ENCODE measurements around the gene APBA2.

The APBA2 gene

DNA sequence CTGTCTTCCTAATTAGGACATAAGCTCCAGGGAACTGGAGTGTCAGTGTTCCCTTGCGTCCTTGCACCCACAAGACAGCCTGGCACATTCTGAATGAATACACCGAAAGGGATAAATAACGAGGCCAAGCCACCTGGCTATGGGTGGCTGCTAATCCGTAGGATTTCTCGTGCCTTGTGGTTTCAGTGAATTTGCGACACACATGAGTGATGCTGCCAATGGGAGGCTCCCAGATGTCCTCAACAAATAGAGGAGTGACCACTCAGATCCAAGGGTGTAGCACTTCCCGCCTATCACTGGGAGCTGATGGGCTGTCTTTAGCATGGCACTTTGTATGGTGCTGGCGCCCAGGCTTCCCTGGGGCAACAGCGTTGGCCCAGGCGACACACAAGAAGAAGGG lies 43.4 kb downstream of the APBA2 start:
- Histone ChIP-seq H3K36me3 (ENCODE audit: control insufficient read depth, insufficient read depth, low read length) (no peaks in the 10 kb centered on the region), H3K27me3 (ENCODE audit: control insufficient read depth, insufficient read depth, low read length) (no peaks in the 10 kb centered on the region), H3K9me3 (ENCODE audit: control insufficient read depth, insufficient read depth, low read depth, low read length) (peaks cover 7% of the 10 kb centered on the region; the same call in 1 of the 2 replicates), H3K27ac (ENCODE audit: low read depth, low read length) (no peak overlapping the region), H3K4me1 (ENCODE audit: control insufficient read depth, insufficient read depth, low read length) (no peaks in the 10 kb centered on the region), H3K9ac (ENCODE audit: low read length) (no peak overlapping the region), H3K4me3 (ENCODE audit: low read depth, low read length) (no peak overlapping the region)

DNA sequence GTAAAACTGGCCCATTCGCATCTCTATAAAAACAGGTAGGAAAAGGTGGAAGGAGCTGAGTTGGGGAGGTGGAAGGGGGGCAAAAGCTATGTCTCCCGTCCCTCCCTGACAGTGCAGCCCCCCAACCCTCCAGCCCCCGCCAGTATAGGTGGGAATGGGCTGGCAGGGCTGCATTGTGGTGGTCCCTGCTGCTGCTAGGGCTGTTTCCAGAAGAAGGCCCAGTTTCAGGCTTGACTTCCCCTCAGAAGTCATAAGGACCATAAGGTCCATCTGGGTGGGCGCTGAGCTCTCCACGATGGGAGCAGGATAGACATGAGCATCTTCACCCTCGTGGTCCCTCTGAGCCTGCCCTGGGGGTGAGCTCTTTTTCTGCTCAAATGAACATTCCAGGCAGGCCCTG lies 44.2 kb downstream of the APBA2 start:
- Histone ChIP-seq H3K27ac (ENCODE audit: low read depth, low read length) (no peak overlapping the region), H3K36me3 (ENCODE audit: control insufficient read depth, insufficient read depth, low read length) (no peaks in the 10 kb centered on the region), H3K9ac (ENCODE audit: low read length) (no peak overlapping the region), H3K27me3 (ENCODE audit: control insufficient read depth, insufficient read depth, low read length) (no peaks in the 10 kb centered on the region), H3K4me3 (ENCODE audit: low read depth, low read length) (no peak overlapping the region), H3K9me3 (ENCODE audit: control insufficient read depth, insufficient read depth, low read depth, low read length) (peaks cover 7% of the 10 kb centered on the region; the same call in 1 of the 2 replicates), H3K4me1 (ENCODE audit: control insufficient read depth, insufficient read depth, low read length) (no peaks in the 10 kb centered on the region)

- no peaks in the 10 kb centered on the region for H3K27me3 ChIP-seq (ENCODE audit: control insufficient read depth, insufficient read depth, low read length)
- no peak overlapping the region for H3K4me3 ChIP-seq (ENCODE audit: low read depth, low read length)
- peaks cover 7% of the 10 kb centered on the region; the same call in 1 of the 2 replicates for H3K9me3 ChIP-seq (ENCODE audit: control insufficient read depth, insufficient read depth, low read depth, low read length)
- no peak overlapping the region for H3K9ac ChIP-seq (ENCODE audit: low read length)
- H3K27ac ChIP-seq (ENCODE audit: low read depth, low read length) = no peak overlapping the region
- no peaks in the 10 kb centered on the region for H3K36me3 ChIP-seq (ENCODE audit: control insufficient read depth, insufficient read depth, low read length)
- H3K4me1 ChIP-seq (ENCODE audit: control insufficient read depth, insufficient read depth, low read length) = peaks cover 3% of the 10 kb centered on the region; the same call in 1 of the 2 replicates
Measured at GRCh38 chr15:28930476-28931291, 44.9 kb downstream of the APBA2 start.

DNA sequence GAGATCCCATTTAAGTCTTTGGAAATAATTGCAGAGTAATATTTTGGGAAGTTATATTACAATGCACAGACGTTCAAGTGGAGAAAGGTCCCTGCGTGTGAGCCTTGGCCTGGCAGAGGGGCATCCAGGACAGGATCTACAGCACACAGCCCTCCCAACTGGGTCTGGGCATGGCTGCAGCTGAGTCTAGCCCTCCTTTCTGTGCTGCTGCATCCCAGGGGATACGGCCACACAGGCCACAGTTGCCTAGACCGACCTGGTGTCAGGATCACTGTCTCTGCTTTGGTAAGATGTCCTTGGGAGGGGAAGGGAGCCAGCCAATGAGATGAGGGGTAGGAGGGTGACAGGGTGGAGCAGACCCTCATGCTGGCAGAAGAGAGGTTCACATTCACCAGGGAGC lies 46.1 kb downstream of the APBA2 start:
- Histone ChIP-seq H3K27me3 (ENCODE audit: control insufficient read depth, insufficient read depth, low read length) (no peaks in the 10 kb centered on the region), H3K36me3 (ENCODE audit: control insufficient read depth, insufficient read depth, low read length) (no peaks in the 10 kb centered on the region), H3K4me1 (ENCODE audit: control insufficient read depth, insufficient read depth, low read length) (peaks cover 11% of the 10 kb centered on the region), H3K9ac (ENCODE audit: low read length) (no peak overlapping the region), H3K4me3 (ENCODE audit: low read depth, low read length) (no peak overlapping the region), H3K27ac (ENCODE audit: low read depth, low read length) (no peak overlapping the region), H3K9me3 (ENCODE audit: control insufficient read depth, insufficient read depth, low read depth, low read length) (peaks cover 7% of the 10 kb centered on the region; the same call in 1 of the 2 replicates)

DNA sequence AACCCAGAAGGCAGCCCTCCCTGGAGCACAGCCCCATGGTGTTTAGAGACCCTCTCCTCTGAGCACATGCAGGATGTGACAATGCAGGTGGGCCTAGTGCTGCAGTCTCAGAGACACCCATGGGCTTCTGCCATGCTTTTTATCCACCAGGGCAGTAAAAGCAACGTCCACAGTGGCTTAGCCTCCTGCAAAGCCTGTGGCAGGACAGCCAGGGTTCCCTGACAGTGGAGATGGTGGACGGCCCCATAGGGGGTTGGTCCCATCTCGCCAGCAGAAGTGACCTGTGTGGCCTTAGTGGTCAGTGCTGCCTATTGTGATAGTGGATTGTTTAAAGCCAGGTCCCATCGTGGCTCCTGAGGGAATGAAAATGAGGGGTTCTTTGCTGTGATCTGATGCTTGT lies 46.6 kb downstream of the APBA2 start:
- H3K9ac ChIP-seq (ENCODE audit: low read length) = no peak overlapping the region
- no peaks in the 10 kb centered on the region for H3K36me3 ChIP-seq (ENCODE audit: control insufficient read depth, insufficient read depth, low read length)
- peaks cover 11% of the 10 kb centered on the region for H3K4me1 ChIP-seq (ENCODE audit: control insufficient read depth, insufficient read depth, low read length)
- H3K27ac ChIP-seq (ENCODE audit: low read depth, low read length) = no peak overlapping the region
- peaks cover 7% of the 10 kb centered on the region; the same call in 1 of the 2 replicates for H3K9me3 ChIP-seq (ENCODE audit: control insufficient read depth, insufficient read depth, low read depth, low read length)
- no peak overlapping the region for H3K4me3 ChIP-seq (ENCODE audit: low read depth, low read length)
- H3K27me3 ChIP-seq (ENCODE audit: control insufficient read depth, insufficient read depth, low read length) = no peaks in the 10 kb centered on the region

DNA sequence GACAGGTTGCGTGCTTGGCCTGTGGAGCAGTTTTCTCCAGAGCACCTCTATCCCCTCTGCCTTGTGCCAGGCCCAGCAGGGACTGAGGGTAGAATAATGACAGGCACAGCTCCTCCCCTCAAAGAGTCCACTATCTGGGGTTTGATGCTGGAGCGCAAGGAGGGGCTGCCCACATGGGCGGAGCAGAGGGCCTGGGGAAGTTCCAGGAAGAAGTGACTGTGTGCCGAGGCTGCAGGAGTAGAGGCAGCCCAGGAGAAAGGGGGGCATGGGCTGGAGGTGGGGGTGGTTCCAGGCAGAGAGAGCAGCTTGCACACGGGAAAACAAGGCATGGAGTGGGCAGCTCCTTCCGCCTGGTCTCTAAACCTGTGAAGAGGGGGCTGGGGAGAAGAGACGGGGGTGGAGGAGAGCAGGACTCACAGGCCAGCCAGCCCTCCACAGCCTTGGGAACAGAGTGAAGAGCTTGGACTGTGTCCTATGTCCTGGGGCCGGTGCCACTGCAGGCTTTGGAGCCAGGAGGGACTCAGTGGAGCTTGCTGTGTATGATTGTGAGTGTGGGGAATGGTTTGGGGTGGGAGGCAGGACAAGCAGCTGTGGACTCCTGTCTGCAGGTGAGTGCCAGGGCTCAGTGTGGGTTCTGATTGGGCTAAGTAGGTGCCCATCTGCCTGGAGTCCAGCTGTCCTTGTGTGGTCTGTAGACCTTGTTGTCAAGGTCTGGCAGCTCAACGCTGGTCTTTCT lies 48.1 kb downstream of the APBA2 start:
- Histone ChIP-seq H3K36me3 (ENCODE audit: control insufficient read depth, insufficient read depth, low read length) (no peaks in the 10 kb centered on the region), H3K27me3 (ENCODE audit: control insufficient read depth, insufficient read depth, low read length) (no peaks in the 10 kb centered on the region), H3K4me1 (ENCODE audit: control insufficient read depth, insufficient read depth, low read length) (peaks cover 11% of the 10 kb centered on the region), H3K9ac (ENCODE audit: low read length) (no peak overlapping the region), H3K4me3 (ENCODE audit: low read depth, low read length) (no peak overlapping the region), H3K27ac (ENCODE audit: low read depth, low read length) (no peak overlapping the region), H3K9me3 (ENCODE audit: control insufficient read depth, insufficient read depth, low read depth, low read length) (peaks cover 7% of the 10 kb centered on the region; the same call in 1 of the 2 replicates)

- H3K27me3 ChIP-seq (ENCODE audit: control insufficient read depth, insufficient read depth, low read length) = no peaks in the 10 kb centered on the region
- H3K9ac ChIP-seq (ENCODE audit: low read length) = no peak overlapping the region
- H3K4me1 ChIP-seq (ENCODE audit: control insufficient read depth, insufficient read depth, low read length) = peaks cover 11% of the 10 kb centered on the region
- H3K36me3 ChIP-seq (ENCODE audit: control insufficient read depth, insufficient read depth, low read length) = no peaks in the 10 kb centered on the region
- H3K27ac ChIP-seq (ENCODE audit: low read depth, low read length) = no peak overlapping the region
- H3K9me3 ChIP-seq (ENCODE audit: control insufficient read depth, insufficient read depth, low read depth, low read length) = peaks cover 7% of the 10 kb centered on the region; the same call in 1 of the 2 replicates
- no peak overlapping the region for H3K4me3 ChIP-seq (ENCODE audit: low read depth, low read length)
Measured at GRCh38 chr15:28934645-28935044, 48.9 kb downstream of the APBA2 start.

DNA sequence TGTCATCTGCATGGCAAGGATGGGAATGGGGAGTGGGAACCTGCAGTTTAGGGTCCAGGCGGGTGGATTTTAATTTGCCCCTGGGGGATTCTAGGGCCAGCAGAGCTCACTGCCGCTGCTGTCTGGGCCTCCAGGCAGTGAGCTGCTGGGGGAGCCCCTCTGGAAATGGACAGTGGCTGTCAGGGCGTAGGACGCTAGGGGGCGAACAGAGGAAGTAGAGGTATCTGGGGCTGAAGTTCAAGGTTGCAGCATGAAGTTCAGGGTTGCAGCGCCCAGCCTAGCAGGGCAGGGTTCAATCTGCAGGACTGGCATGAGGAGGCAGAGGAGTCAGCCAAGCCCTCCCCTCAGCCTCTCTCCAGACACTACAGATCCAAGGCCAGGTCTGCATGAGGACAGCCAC lies 49.5 kb downstream of the APBA2 start:
- Histone ChIP-seq H3K36me3 (ENCODE audit: control insufficient read depth, insufficient read depth, low read length) (no peaks in the 10 kb centered on the region), H3K4me1 (ENCODE audit: control insufficient read depth, insufficient read depth, low read length) (peaks cover 11% of the 10 kb centered on the region), H3K27ac (ENCODE audit: low read depth, low read length) (no peak overlapping the region), H3K9me3 (ENCODE audit: control insufficient read depth, insufficient read depth, low read depth, low read length) (peaks cover 7% of the 10 kb centered on the region; the same call in 1 of the 2 replicates), H3K4me3 (ENCODE audit: low read depth, low read length) (no peak overlapping the region), H3K9ac (ENCODE audit: low read length) (no peak overlapping the region), H3K27me3 (ENCODE audit: control insufficient read depth, insufficient read depth, low read length) (no peaks in the 10 kb centered on the region)

GRCh38 chr15:28936081-28936480 lies 50.3 kb downstream of the APBA2 start:
- Histone ChIP-seq H3K27ac (ENCODE audit: low read depth, low read length) (no peak overlapping the region), H3K36me3 (ENCODE audit: control insufficient read depth, insufficient read depth, low read length) (no peaks in the 10 kb centered on the region), H3K4me3 (ENCODE audit: low read depth, low read length) (no peak overlapping the region), H3K9ac (ENCODE audit: low read length) (no peak overlapping the region), H3K4me1 (ENCODE audit: control insufficient read depth, insufficient read depth, low read length) (peaks cover 11% of the 10 kb centered on the region), H3K27me3 (ENCODE audit: control insufficient read depth, insufficient read depth, low read length) (no peaks in the 10 kb centered on the region), H3K9me3 (ENCODE audit: control insufficient read depth, insufficient read depth, low read depth, low read length) (peaks cover 7% of the 10 kb centered on the region; the same call in 1 of the 2 replicates)

DNA sequence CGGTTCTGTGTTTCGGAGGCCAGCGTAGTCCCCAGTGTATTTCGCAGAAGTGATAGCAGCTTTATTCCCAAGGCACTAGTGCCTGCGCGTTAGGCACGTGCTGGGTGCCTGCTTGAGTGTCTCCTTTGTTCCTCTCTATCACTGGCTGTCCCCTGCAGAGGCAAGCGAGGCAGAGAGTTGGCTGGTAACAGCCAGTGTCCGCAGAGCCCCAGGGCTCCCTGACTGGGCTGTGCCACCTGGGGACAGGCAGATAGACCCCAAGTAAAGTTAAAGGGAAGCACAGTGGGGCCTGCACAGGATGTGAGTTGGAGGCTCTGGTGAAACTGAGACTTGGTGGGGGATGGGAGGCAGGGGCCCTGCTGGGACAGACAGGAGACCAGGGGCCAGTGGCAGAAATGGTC lies 50.7 kb downstream of the APBA2 start:
- H3K9ac ChIP-seq (ENCODE audit: low read length) = no peak overlapping the region
- H3K27ac ChIP-seq (ENCODE audit: low read depth, low read length) = no peak overlapping the region
- H3K36me3 ChIP-seq (ENCODE audit: control insufficient read depth, insufficient read depth, low read length) = no peaks in the 10 kb centered on the region
- H3K27me3 ChIP-seq (ENCODE audit: control insufficient read depth, insufficient read depth, low read length) = no peaks in the 10 kb centered on the region
- H3K4me1 ChIP-seq (ENCODE audit: control insufficient read depth, insufficient read depth, low read length) = peaks cover 11% of the 10 kb centered on the region
- H3K9me3 ChIP-seq (ENCODE audit: control insufficient read depth, insufficient read depth, low read depth, low read length) = peaks cover 7% of the 10 kb centered on the region; the same call in 1 of the 2 replicates
- H3K4me3 ChIP-seq (ENCODE audit: low read depth, low read length) = no peak overlapping the region

- H3K9me3 ChIP-seq (ENCODE audit: control insufficient read depth, insufficient read depth, low read depth, low read length) = peaks cover 6% of the 10 kb centered on the region; the same call in 1 of the 2 replicates
- H3K27ac ChIP-seq (ENCODE audit: low read depth, low read length) = no peak overlapping the region
- H3K36me3 ChIP-seq (ENCODE audit: control insufficient read depth, insufficient read depth, low read length) = no peaks in the 10 kb centered on the region
- H3K4me3 ChIP-seq (ENCODE audit: low read depth, low read length) = no peak overlapping the region
- H3K27me3 ChIP-seq (ENCODE audit: control insufficient read depth, insufficient read depth, low read length) = no peaks in the 10 kb centered on the region
- peaks cover 11% of the 10 kb centered on the region for H3K4me1 ChIP-seq (ENCODE audit: control insufficient read depth, insufficient read depth, low read length)
- no peak overlapping the region for H3K9ac ChIP-seq (ENCODE audit: low read length)
Measured at GRCh38 chr15:28937271-28937670, 51.5 kb downstream of the APBA2 start.
